Naive thymus-derived CD8-positive, alpha-beta T cell (primary cell): ENCODE measurements around the gene NUP35. TPM values are rescaled to one million over a fixed set of nuclear protein-coding genes. Genes with fewer than 3 reads are reported as not detected.
A peak's percentile ranks its signal among the peaks of the same experiment; 100 is the strongest.

Experiments
- ATAC-seq, 2 donors: fragments of 150-1000 bp; cut with Tn5 transposase in 1 of 2; sonication (Bioruptor Pico), chemical (Tn5 transposase) in 1 of 2; 1 replicate in 1 of 2; 2 replicates in 1 of 2; pipeline ENCODE4 v1.10.0; 2021; ENCODE audit warnings: mild to moderate bottlenecking in 2 of 2, moderate library complexity in 2 of 2
- POLR2A ChIA-PET: fragments of 350-600 bp; sonication (Branson Sonifier 250); formaldehyde crosslinking; loops from one replicate; lab custom pipeline; 2021; ENCODE audit warnings: antibody characterized with exemption; lab: Charles Lee
- DNase-seq, 10 donors: peaks; one replicate each; pipeline versions ENCODE4 v3.0.0 to v3.0.0-alpha.2; 2020 to 2022
- H3K27ac Mint-ChIP-seq, 10 donors: one replicate each; pipeline ENCODE4 v1.8.0; 2020 to 2022; ENCODE audit warnings: mild to moderate bottlenecking in 10 of 10, mixed read lengths in 10 of 10, moderate library complexity in 4 of 10, inconsistent platforms in 1 of 10
- H3K27me3 Mint-ChIP-seq, 5 donors: one replicate each; pipeline ENCODE4 v1.8.0; 2021 to 2022; ENCODE audit warnings: mixed read lengths in 5 of 5
- H3K36me3 Mint-ChIP-seq, 3 donors: one replicate each; pipeline ENCODE4 v1.8.0; 2020 to 2022; ENCODE audit warnings: mixed read lengths in 3 of 3, mild to moderate bottlenecking in 2 of 3, inconsistent platforms in 1 of 3
- H3K4me1 Mint-ChIP-seq, 4 donors: one replicate each; pipeline ENCODE4 v1.8.0; 2021 to 2022; ENCODE audit warnings: mixed read lengths in 4 of 4
- H3K4me3 Mint-ChIP-seq, 10 donors: one replicate each; pipeline ENCODE4 v1.8.0; 2020 to 2022; ENCODE audit warnings: mild to moderate bottlenecking in 10 of 10, mixed read lengths in 10 of 10, moderate library complexity in 6 of 10, inconsistent platforms in 1 of 10
- H3K9me3 Mint-ChIP-seq, 9 donors: one replicate each; pipeline ENCODE4 v1.8.0; 2020 to 2022; ENCODE audit warnings: mixed read lengths in 9 of 9, mild to moderate bottlenecking in 3 of 9, inconsistent platforms in 1 of 9, moderate library complexity in 1 of 9
- polyA plus RNA-seq, 3 donors: library from polyadenylated mRNA; unstranded; fragments of 300-500 nt; fragmentation: Illumina TruSeq; gene quantifications; one replicate each; pipeline ENCODE4 v1.2.3, GENCODE V29; 2021
- total RNA-seq, 8 experiments: library from RNA in 2 of 8; stranded (reverse) in 2 of 8; gene quantifications; one replicate each; pipeline ENCODE4 v1.2.3 and lab custom pipeline; 2021 to 2026

The NUP35 gene, protein sequence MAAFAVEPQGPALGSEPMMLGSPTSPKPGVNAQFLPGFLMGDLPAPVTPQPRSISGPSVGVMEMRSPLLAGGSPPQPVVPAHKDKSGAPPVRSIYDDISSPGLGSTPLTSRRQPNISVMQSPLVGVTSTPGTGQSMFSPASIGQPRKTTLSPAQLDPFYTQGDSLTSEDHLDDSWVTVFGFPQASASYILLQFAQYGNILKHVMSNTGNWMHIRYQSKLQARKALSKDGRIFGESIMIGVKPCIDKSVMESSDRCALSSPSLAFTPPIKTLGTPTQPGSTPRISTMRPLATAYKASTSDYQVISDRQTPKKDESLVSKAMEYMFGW
- 10 to 100 TPM; 19.1 to 20.7 TPM for total RNA-seq
- 1 to 10 TPM; 4.2 to 8.2 (median 6.1) TPM for polyA plus RNA-seq
- total RNA-seq (lab: John Stamatoyannopoulos, UW) = 15.5 to 52.5 (median 19.4) reads per million in 6 experiments

DNA sequence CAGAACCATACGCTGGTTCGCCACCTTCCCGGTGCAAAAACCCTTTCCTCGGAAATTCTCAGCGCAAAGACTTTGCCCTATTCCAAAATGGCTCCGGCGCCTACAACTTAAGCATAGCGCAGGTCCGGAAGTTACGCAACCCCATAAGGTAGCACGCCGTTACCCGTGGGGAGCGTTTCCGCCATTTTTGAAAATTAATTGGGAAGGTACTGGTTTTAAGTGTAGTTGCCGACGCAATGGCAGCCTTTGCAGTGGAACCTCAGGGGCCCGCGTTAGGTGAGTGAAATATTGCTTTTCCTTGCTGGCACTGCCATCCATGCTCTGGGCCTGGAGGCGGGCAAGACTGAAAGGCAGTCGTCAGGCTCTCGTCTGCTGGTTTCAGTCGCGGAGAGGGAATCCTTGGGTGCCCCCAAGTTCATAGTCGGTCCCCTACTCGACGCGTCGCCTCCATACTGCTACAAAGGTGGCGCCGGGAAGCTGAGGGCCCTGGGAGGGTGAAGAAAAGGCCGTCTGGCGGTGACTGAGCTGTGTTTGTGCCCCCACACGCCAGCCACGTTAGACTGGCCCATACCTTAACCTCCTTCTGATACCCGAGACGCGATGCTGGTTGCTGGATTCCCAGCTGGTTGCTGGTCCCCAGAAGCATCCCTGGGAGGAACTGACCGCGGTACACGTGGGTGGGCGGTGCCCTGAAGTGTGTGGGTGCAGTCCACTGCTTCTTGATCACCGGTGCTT, at the start of gene NUP35:
Gene NUP35 (plus strand): TSS at position 222 of the 735 bp plus-strand sequence. CDS start 15 bp downstream, at position 237.
- peak; percentile 92 to 94 for ATAC-seq
- peaks cover 8 to 23% (median 8%) of the 10 kb centered on the region in 5 donors for H3K27me3 Mint-ChIP-seq
- H3K36me3 Mint-ChIP-seq = peaks cover 0 to 11% (median 6%) of the 10 kb centered on the region in 3 donors
- peak within 1 kb of the TSS; percentile 86 to 98 (median 96) for H3K4me3 Mint-ChIP-seq
- DNase-seq = peak; percentile 63 to 90 (median 82)
- H3K4me1 Mint-ChIP-seq = peaks cover 9 to 45% (median 29%) of the 10 kb centered on the region in 4 donors
- H3K9me3 Mint-ChIP-seq = no peaks in the 10 kb centered on the region
- POLR2A ChIA-PET = interaction anchor here (0.5 to 0.9 kb wide), 3 partner anchors 15 to 70 kb away, joined by 3 to 5 read pairs (median 4); partner anchors contain the start of gene DUSP19
- H3K27ac Mint-ChIP-seq = peak within 1 kb of the TSS; percentile 93 to 99 (median 98)

- POLR2A ChIA-PET = no interaction called here
Measured at GRCh38 chr2:183078163-183078463, 46.1 kb upstream of the NUP35 start.

GRCh38 chr2:183078464-183079138, 45.6 kb upstream of the NUP35 start, which contains the start of gene DUSP19:
DUSP19 (plus strand) TSS chr2:183078747; CDS start chr2:183078934, 187 bp downstream.
- peak within 1 kb of the TSS; percentile 91 to 97 (median 94) for H3K4me3 Mint-ChIP-seq
- no peaks in the 10 kb centered on the region for H3K9me3 Mint-ChIP-seq
- peaks cover 5 to 15% (median 9%) of the 10 kb centered on the region in 4 donors for H3K4me1 Mint-ChIP-seq
- ATAC-seq = peak; percentile 57 to 83
- peak within 1 kb of the TSS in 9 of 10 donors; percentile 15 to 91 (median 82) for H3K27ac Mint-ChIP-seq
- H3K36me3 Mint-ChIP-seq = no peaks in the 10 kb centered on the region
- POLR2A ChIA-PET = interaction anchor here (1.2 kb wide), 1 partner anchor 46 kb away, joined by 3 read pairs; no protein-coding TSS in a partner anchor
- H3K27me3 Mint-ChIP-seq = peaks cover 0 to 3% (median 1%) of the 10 kb centered on the region in 5 donors
- peak; percentile 39 to 90 (median 66) for DNase-seq

More at GRCh38 chr2:183078163-183078463, 46.1 kb upstream of the NUP35 start:
- no peaks in the 10 kb centered on the region for H3K36me3 Mint-ChIP-seq
- H3K27me3 Mint-ChIP-seq = peaks cover 0 to 3% (median 1%) of the 10 kb centered on the region in 5 donors
- DNase-seq (no peak), ATAC-seq (peak; percentile 48 to 50)
- peaks cover 5 to 15% (median 9%) of the 10 kb centered on the region in 4 donors for H3K4me1 Mint-ChIP-seq
- peak overlapping the region in 8 of 10 donors; percentile 15 to 91 (median 82) for H3K27ac Mint-ChIP-seq
- no peaks in the 10 kb centered on the region for H3K9me3 Mint-ChIP-seq
- H3K4me3 Mint-ChIP-seq = peak overlapping the region; percentile 91 to 97 (median 94)

- peak overlapping the region in 7 of 10 donors; percentile 69 to 91 (median 83) for H3K27ac Mint-ChIP-seq
- DNase-seq = peak in 2 of 10 donors; percentile 8 to 14
- peaks cover 5 to 15% (median 9%) of the 10 kb centered on the region in 4 donors for H3K4me1 Mint-ChIP-seq
- ATAC-seq = peak; percentile 46 to 56
- peak overlapping the region; percentile 91 to 97 (median 94) for H3K4me3 Mint-ChIP-seq
- peaks cover 0 to 3% (median 0%) of the 10 kb centered on the region in 5 donors for H3K27me3 Mint-ChIP-seq
- POLR2A ChIA-PET = interaction anchor here (1.2 kb wide), 1 partner anchor 45 kb away, joined by 3 read pairs; no protein-coding TSS in a partner anchor
- H3K36me3 Mint-ChIP-seq = no peaks in the 10 kb centered on the region
- H3K9me3 Mint-ChIP-seq = no peaks in the 10 kb centered on the region
Measured at GRCh38 chr2:183079139-183079775, 45.0 kb upstream of the NUP35 start.

DNA sequence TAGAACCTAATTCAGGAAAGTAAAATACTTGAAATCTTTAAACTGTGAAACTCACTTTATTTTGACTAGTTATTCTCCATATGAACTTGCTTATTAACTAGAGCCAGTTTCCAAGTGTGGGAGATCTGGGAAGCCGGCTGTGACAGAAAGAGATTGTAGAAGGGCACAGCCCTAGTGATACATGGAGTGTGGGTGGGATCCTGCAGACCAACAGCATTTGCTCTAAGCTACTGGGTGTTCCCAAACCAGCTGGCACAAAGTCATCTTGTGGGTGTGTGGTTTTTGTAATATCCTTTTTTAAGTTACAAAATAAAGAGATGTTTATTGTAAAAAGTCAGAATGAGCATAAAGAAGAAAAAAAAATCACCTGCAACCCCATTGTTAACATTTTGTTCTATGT, 42.3 kb upstream of the NUP35 start:
- DNase-seq (no peak), ATAC-seq (no peak)
- Mint-ChIP-seq H3K4me3 (no peak overlapping the region), H3K27me3 (peaks cover 0 to 3% (median 0%) of the 10 kb centered on the region in 5 donors), H3K27ac (no peak overlapping the region), H3K36me3 (no peaks in the 10 kb centered on the region), H3K9me3 (no peaks in the 10 kb centered on the region), H3K4me1 (peaks cover 5 to 15% (median 9%) of the 10 kb centered on the region in 4 donors)
- POLR2A ChIA-PET = interaction anchor here (0.7 kb wide), 1 partner anchor 26 kb away, joined by 3 read pairs; no protein-coding TSS in a partner anchor

- Mint-ChIP-seq H3K9me3 (no peaks in the 10 kb centered on the region), H3K4me3 (no peak overlapping the region), H3K27me3 (no peaks in the 10 kb centered on the region), H3K27ac (no peak overlapping the region), H3K36me3 (peaks cover 0 to 5% (median 0%) of the 10 kb centered on the region in 3 donors), H3K4me1 (no peaks in the 10 kb centered on the region)
- no peak for ATAC-seq
- POLR2A ChIA-PET = no interaction called here
- DNase-seq = no peak
Measured at GRCh38 chr2:183088061-183088460, 36.2 kb upstream of the NUP35 start.

GRCh38 chr2:183089192-183089851, 34.9 kb upstream of the NUP35 start:
- no peaks in the 10 kb centered on the region for H3K4me1 Mint-ChIP-seq
- ATAC-seq (no peak), DNase-seq (no peak)
- POLR2A ChIA-PET = no interaction called here
- H3K27ac Mint-ChIP-seq = no peak overlapping the region
- H3K9me3 Mint-ChIP-seq = no peaks in the 10 kb centered on the region
- peaks cover 0 to 5% (median 0%) of the 10 kb centered on the region in 3 donors for H3K36me3 Mint-ChIP-seq
- no peak overlapping the region for H3K4me3 Mint-ChIP-seq
- H3K27me3 Mint-ChIP-seq = no peaks in the 10 kb centered on the region

DNA sequence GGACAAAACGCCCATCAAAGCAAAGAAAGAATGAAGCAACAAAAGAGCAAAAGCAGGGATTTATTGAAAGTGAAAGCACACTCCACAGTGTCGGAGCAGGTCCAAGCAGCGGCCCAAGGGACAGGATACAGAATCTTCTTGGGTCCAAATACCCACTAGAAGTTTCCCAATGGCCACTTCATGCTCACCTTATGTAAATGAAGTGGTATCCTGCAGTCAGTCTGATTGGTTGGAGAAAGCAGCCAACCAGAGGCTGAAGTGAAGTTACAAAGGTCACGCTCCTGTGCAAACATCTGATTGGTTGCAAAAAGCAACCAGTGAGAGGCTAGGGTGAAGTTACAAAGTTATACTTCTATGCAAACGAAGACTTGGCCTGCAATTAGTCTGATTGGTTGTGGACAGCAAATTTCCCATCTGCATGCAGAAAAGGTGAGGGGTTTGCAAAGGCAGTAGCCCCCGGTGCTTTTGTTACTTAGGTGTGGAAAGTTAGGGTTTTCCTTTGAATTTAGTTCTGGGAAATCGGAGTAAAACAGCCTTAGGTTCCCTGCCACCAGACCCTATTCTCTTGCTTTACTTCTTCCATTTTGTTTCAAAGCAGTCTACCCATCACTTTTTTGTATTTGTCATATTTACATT, 32.8 kb upstream of the NUP35 start:
- Mint-ChIP-seq H3K4me1 (no peaks in the 10 kb centered on the region), H3K27ac (no peak overlapping the region), H3K9me3 (no peaks in the 10 kb centered on the region), H3K36me3 (peaks cover 0 to 5% (median under 1%) of the 10 kb centered on the region in 3 donors), H3K4me3 (no peak overlapping the region), H3K27me3 (peaks cover 0 to under 1% (median 0%) of the 10 kb centered on the region in 5 donors)
- no peak for DNase-seq
- POLR2A ChIA-PET = no interaction called here
- no peak for ATAC-seq

- H3K4me3 Mint-ChIP-seq = no peak overlapping the region
- no peak for ATAC-seq
- no peaks in the 10 kb centered on the region for H3K9me3 Mint-ChIP-seq
- no peak for DNase-seq
- no peak overlapping the region for H3K27ac Mint-ChIP-seq
- POLR2A ChIA-PET = no interaction called here
- peaks cover 0 to 2% (median 0%) of the 10 kb centered on the region in 5 donors for H3K27me3 Mint-ChIP-seq
- H3K4me1 Mint-ChIP-seq = no peaks in the 10 kb centered on the region
- peaks cover 0 to 5% (median 2%) of the 10 kb centered on the region in 3 donors for H3K36me3 Mint-ChIP-seq
Measured at GRCh38 chr2:183091954-183092345, 32.3 kb upstream of the NUP35 start.

GRCh38 chr2:183093857-183094657, 30.2 kb upstream of the NUP35 start:
- peaks cover 0 to 4% (median 0%) of the 10 kb centered on the region in 5 donors for H3K27me3 Mint-ChIP-seq
- ATAC-seq (no peak), DNase-seq (no peak)
- H3K9me3 Mint-ChIP-seq = no peaks in the 10 kb centered on the region
- POLR2A ChIA-PET = no interaction called here
- H3K4me1 Mint-ChIP-seq = no peaks in the 10 kb centered on the region
- no peak overlapping the region for H3K27ac Mint-ChIP-seq
- peaks cover 0 to 2% (median 0%) of the 10 kb centered on the region in 3 donors for H3K36me3 Mint-ChIP-seq
- H3K4me3 Mint-ChIP-seq = no peak overlapping the region
